CD4-positive, alpha-beta T cell treated with Interleukin-17A for 4 hours (primary cell): ENCODE data around the gene ALK.

Source experiments
- DNase-seq: peaks from one replicate; pipeline ENCODE4 v3.0.0-alpha.2; 2020; ENCODE audit warnings: mixed read lengths

The ALK gene

GRCh38 chr2:29238497-29238896 lies 682.9 kb downstream of the ALK start:
- no peak for DNase-seq

- DNase-seq: no peak
Measured at GRCh38 chr2:29236074-29236473, 685.3 kb downstream of the ALK start.

GRCh38 chr2:29235411-29235810 lies 686.0 kb downstream of the ALK start:
- no peak for DNase-seq

- DNase-seq: no peak
Measured at GRCh38 chr2:29233428-29233827, 688.0 kb downstream of the ALK start.

- no peak for DNase-seq
Measured at GRCh38 chr2:29232041-29232440, 689.3 kb downstream of the ALK start.

- DNase-seq: no peak
Measured at GRCh38 chr2:29229640-29230039, 691.7 kb downstream of the ALK start.

- DNase-seq: no peak
Measured at GRCh38 chr2:29228947-29229346, 692.4 kb downstream of the ALK start.

GRCh38 chr2:29227935-29228675 lies 693.3 kb downstream of the ALK start:
- no peak for DNase-seq

- no peak for DNase-seq
Measured at GRCh38 chr2:29226808-29227207, 694.6 kb downstream of the ALK start.

- DNase-seq: no peak
Measured at GRCh38 chr2:29226375-29226774, 695.0 kb downstream of the ALK start.

- no peak for DNase-seq
Measured at GRCh38 chr2:29225814-29226213, 695.6 kb downstream of the ALK start.

GRCh38 chr2:29224693-29225551 lies 696.5 kb downstream of the ALK start:
- no peak for DNase-seq

GRCh38 chr2:29223851-29224692 lies 697.3 kb downstream of the ALK start:
- DNase-seq: no peak

GRCh38 chr2:29223257-29223656 lies 698.1 kb downstream of the ALK start:
- DNase-seq: no peak

- DNase-seq: no peak
Measured at GRCh38 chr2:29222381-29223179, 698.8 kb downstream of the ALK start.

- no peak for DNase-seq
Measured at GRCh38 chr2:29220506-29221270, 700.7 kb downstream of the ALK start.

GRCh38 chr2:29219374-29219773 lies 702.0 kb downstream of the ALK start:
- no peak for DNase-seq

GRCh38 chr2:29218550-29219125 lies 702.7 kb downstream of the ALK start:
- DNase-seq: no peak

- no peak for DNase-seq
Measured at GRCh38 chr2:29218071-29218470, 703.3 kb downstream of the ALK start.

GRCh38 chr2:29216609-29216909 lies 704.8 kb downstream of the ALK start:
- no peak for DNase-seq
